Esophagus squamous epithelium (tissue), 4 donors: ENCODE measurements around the gene DLX6.

ENCODE experiments used
- POLR2A ChIP-seq, 4 donors: fragments of 450-650 bp; IDR thresholded peaks; one replicate each; pipeline ENCODE4 v1.6.1; 2017; ENCODE audit warnings: antibody characterized with exemption in 4 of 4, mild to moderate bottlenecking in 4 of 4, moderate library complexity in 3 of 4
- TF ChIP-seq, protein P1 (sequence below), 6 experiments: fragments of 450-650 bp in 4 of 6; fragments of 200-600 bp in 2 of 6; sonication (generic) in 2 of 6; IDR thresholded peaks; one replicate each; pipeline ENCODE4 v1.5.1; 2016 to 2019; ENCODE audit warnings: antibody characterized with exemption in 6 of 6, mild to moderate bottlenecking in 4 of 6, moderate library complexity in 4 of 6

GRCh38 chr7:96976106-96976505 is 29.2 kb upstream of the DLX6 start:
- TF ChIP-seq, protein P1, sequence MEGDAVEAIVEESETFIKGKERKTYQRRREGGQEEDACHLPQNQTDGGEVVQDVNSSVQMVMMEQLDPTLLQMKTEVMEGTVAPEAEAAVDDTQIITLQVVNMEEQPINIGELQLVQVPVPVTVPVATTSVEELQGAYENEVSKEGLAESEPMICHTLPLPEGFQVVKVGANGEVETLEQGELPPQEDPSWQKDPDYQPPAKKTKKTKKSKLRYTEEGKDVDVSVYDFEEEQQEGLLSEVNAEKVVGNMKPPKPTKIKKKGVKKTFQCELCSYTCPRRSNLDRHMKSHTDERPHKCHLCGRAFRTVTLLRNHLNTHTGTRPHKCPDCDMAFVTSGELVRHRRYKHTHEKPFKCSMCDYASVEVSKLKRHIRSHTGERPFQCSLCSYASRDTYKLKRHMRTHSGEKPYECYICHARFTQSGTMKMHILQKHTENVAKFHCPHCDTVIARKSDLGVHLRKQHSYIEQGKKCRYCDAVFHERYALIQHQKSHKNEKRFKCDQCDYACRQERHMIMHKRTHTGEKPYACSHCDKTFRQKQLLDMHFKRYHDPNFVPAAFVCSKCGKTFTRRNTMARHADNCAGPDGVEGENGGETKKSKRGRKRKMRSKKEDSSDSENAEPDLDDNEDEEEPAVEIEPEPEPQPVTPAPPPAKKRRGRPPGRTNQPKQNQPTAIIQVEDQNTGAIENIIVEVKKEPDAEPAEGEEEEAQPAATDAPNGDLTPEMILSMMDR (IDR thresholded peaks at IDR 0.05): no peak
- no peak for TF ChIP-seq POLR2A (IDR thresholded peaks at IDR 0.05)
